T47D (cell line): ENCODE measurements around the gene SLC47A2.

Source experiments
- DNase-seq, 2 experiments: peaks; one replicate each; pipeline versions ENCODE4 v3.0.0 to v3.0.0-alpha.2; 2011 to 2012; ENCODE audit warnings: low read depth in 1 of 2, low spot score in 1 of 2
- JUND ChIP-seq: IDR thresholded peaks from 2 replicates; pipeline ENCODE4 v1.6.1; 2012; ENCODE audit warnings: low read depth
- in situ Hi-C: cut with HindIII; loops from 2 replicates; pipeline ENCODE4 v1.10.0; 2016; ENCODE audit warnings: low sequenced_read_pairs, low pct_unique_long_range_greater_than_20kb

The SLC47A2 gene

GRCh38 chr17:19718041-19718612 is 1.7 kb upstream of the SLC47A2 start:
- no peak for TF ChIP-seq JUND
- in situ Hi-C loops: no loop called here
- DNase-seq: no peak

- DNase-seq: no peak
These were observed 1.1 kb upstream of the SLC47A2 start for GRCh38 chr17:19717411-19717908.

GRCh38 chr17:19717031-19717360 is 612 bp upstream of the SLC47A2 start:
- in situ Hi-C loops: no loop called here
- no peak for DNase-seq
- TF ChIP-seq JUND: no peak

More at GRCh38 chr17:19717411-19717908, 1.1 kb upstream of the SLC47A2 start:
- TF ChIP-seq JUND: no peak
- in situ Hi-C loops: no loop called here

- DNase-seq: peak in 1 of 2 experiments; percentile 35
- no peak for TF ChIP-seq JUND
- in situ Hi-C loops: no loop called here
These were observed 1.6 kb downstream of the SLC47A2 start for GRCh38 chr17:19714542-19715411.

GRCh38 chr17:19713901-19714361 is 2.5 kb downstream of the SLC47A2 start:
- no peak for TF ChIP-seq JUND
- in situ Hi-C loops: no loop called here
- no peak for DNase-seq

GRCh38 chr17:19713462-19713861 is 2.9 kb downstream of the SLC47A2 start:
- in situ Hi-C loops: no loop called here
- DNase-seq: no peak
- TF ChIP-seq JUND: no peak

GRCh38 chr17:19712436-19713004 is 3.9 kb downstream of the SLC47A2 start:
- DNase-seq: peak in 1 of 2 experiments; percentile 1
- TF ChIP-seq JUND: no peak
- in situ Hi-C loops: no loop called here

GRCh38 chr17:19709841-19710240 is 6.5 kb downstream of the SLC47A2 start:
- DNase-seq: no peak
- no peak for TF ChIP-seq JUND
- in situ Hi-C loops: no loop called here

- in situ Hi-C loops: no loop called here
- TF ChIP-seq JUND: no peak
- peak in 1 of 2 experiments; percentile 7 for DNase-seq
These were observed 7.8 kb downstream of the SLC47A2 start for GRCh38 chr17:19708431-19709175.

GRCh38 chr17:19707728-19708221 is 8.6 kb downstream of the SLC47A2 start:
- peak in 1 of 2 experiments; percentile 2 for DNase-seq
- no peak for TF ChIP-seq JUND
- in situ Hi-C loops: no loop called here

GRCh38 chr17:19706791-19707727 is 9.3 kb downstream of the SLC47A2 start:
- no peak for TF ChIP-seq JUND
- in situ Hi-C loops: no loop called here

More at GRCh38 chr17:19706791-19707727, 9.3 kb downstream of the SLC47A2 start:
- DNase-seq: peak in 1 of 2 experiments; percentile 21
